Right cardiac atrium (tissue), 5 donors: ENCODE data around the gene SGTB. TPM values are rescaled to one million over a fixed set of nuclear protein-coding genes. Genes with fewer than 3 reads are reported as not detected.

Experiments
- ATAC-seq, 2 donors: fragments of 200-7000 bp; cut with Tn5 transposase; one replicate each; pipeline versions ENCODE4 v1.8.0 to v1.9.1; 2020; ENCODE audit warnings: moderate library complexity in 2 of 2, mild to moderate bottlenecking in 1 of 2
- DNase-seq, 3 donors: peaks; one replicate each; pipeline ENCODE4 v3.0.0-alpha.2; 2020
- H3K27ac ChIP-seq: one replicate; pipeline ENCODE4 v1.5.1; 2013; ENCODE audit warnings: mild to moderate bottlenecking, low read length, control low read depth, moderate library complexity
- H3K27me3 ChIP-seq: one replicate; pipeline ENCODE4 v1.6.1; 2013; ENCODE audit not compliant: control insufficient read depth, insufficient read depth
- H3K4me1 ChIP-seq: one replicate; pipeline ENCODE4 v1.6.1; 2013; ENCODE audit warnings: low read length; ENCODE audit not compliant: control insufficient read depth, insufficient read depth
- H3K4me3 ChIP-seq: one replicate; pipeline ENCODE4 v1.5.1; 2013; ENCODE audit warnings: low read length, control low read depth
- H3K9me3 ChIP-seq: one replicate; pipeline ENCODE4 v1.6.1; 2013; ENCODE audit warnings: low read length; ENCODE audit not compliant: control insufficient read depth
- WGBS: extraction: QIAGEN DNeasy Blood & Tissue Kit; methylation state at CpG from one replicate; pipeline ENCODE4 v1.1.7; 2013; 5-methylcytosine and 5-hydroxymethylcytosine counted together
- intact Hi-C, 4 donors: fragments of 100-400 bp; cut with DNase I; formaldehyde crosslinking; loops; one replicate each; pipeline versions ENCODE4 v1.11.0 to v1.14.0; 2022 to 2023
- polyA plus RNA-seq: library from polyadenylated mRNA; stranded (reverse); fragments of 200-250 nt; gene quantifications from one replicate; pipeline ENCODE4 v1.2.3, GENCODE V29; 2013
- total RNA-seq, 4 donors: library from RNA; stranded (reverse); fragmentation: NEBNext Ultra II Directional; extraction: Animal tissue kit (Norgen Biotek cat#: 25700); gene quantifications; one replicate each; pipeline ENCODE4 v1.2.1, GENCODE V29; 2021
- donor health status: healthy with polysubstance abuse.
- donor health status: DM: no; HTN: yes; CAD: no.
- donor health status: DM: no; HTN: no; CAD: no.
- donor health status: DM: no; HTN: yes; CAD: no; lungs with severe emphysema.
- donor health status: DM: yes; HTN: yes; CAD: no.

The SGTB gene
- total and polyA plus RNA-seq, 5 donors = 2.6 to 10.2 (median 9.0) TPM

DNA sequence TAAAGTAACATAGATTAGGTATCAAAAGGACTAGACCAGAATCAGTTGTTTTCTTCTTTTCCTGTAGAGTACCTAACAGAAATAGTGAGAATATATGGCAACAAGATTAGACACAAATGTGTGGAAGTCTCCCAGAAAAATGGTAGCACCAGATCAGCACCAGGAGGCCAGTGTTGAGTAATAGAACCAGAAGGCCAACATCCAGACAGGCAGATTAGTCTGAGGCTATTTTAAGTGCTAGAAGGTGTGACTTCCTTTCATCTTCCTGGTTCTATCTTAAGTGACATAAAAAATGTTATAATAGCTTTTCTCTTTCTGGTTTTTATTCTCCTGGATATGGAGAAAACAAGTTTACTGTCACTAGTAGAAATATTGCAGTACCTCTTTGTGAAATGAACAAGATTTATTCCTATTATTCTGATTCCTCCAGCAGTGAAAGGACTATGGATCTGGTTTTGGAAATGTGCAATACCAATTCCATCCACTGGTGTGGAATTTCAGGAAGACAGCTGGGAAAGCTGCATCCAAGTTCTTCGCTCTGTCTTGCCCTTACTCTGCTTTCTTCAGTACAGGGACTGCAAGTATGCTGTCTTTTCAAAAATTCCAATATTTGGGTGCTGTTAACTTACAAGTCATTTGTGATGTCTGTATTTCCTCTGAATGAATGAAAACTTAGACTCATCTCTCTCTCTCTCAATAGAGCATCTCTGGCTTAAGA, 57.9 kb downstream of the SGTB start:
- intact Hi-C loops = no loop called here
- H3K4me1 ChIP-seq = no peaks in the 10 kb centered on the region
- no peak overlapping the region for H3K27ac ChIP-seq
- DNase-seq = no peak
- H3K27me3 ChIP-seq = no peaks in the 10 kb centered on the region
- no peaks in the 10 kb centered on the region for H3K9me3 ChIP-seq
- H3K4me3 ChIP-seq = no peak overlapping the region
- ATAC-seq = peak in 1 of 2 donors; percentile 41
- 73% methylated on average over 1 of the region's 1 CpG for WGBS

DNA sequence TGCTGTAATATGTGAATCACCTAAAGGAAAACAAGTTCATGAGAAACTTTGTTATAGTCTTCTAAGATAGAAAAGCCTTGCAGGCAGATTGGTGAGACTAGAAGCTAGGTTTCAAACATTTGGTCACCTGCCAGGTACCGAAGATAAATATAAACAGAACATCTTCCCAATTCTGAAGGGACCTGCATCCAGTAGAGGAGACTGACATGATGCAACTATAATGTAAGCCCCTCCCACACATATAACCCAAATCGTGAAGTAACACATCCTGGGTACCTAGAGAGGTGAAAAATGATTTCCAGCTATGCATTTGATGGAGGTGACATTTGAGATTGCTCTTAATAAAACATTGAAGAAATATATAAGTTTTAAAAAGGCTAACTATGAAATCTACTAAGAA, 67.2 kb downstream of the SGTB start:
- intact Hi-C loops = no loop called here

DNA sequence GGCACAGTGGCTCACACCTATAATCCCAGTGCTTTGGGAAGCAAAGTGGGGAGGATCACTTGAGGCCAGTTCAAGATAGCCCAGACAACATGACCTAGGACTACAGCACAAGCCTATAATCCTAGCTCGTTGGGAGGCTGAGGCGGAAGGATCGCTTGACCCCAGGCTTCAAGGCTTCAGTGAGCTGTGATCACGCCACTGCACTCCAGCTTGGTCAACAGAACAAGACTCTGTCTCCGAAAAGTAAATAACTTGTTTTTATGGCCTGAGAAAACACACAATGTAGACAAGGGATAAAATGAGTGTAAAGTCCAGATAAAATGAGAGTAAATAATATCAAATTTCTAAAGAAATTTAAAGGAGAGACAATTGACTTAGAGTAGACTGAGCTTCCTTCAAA, 70.8 kb downstream of the SGTB start:
- DNase-seq (no peak), ATAC-seq (no peak)
- no peak overlapping the region for H3K27ac ChIP-seq
- H3K4me3 ChIP-seq = no peak overlapping the region
- intact Hi-C loops = no loop called here
- 75% methylated on average over 5 of the region's 5 CpGs for WGBS
- H3K9me3 ChIP-seq = no peaks in the 10 kb centered on the region
- no peaks in the 10 kb centered on the region for H3K27me3 ChIP-seq
- H3K4me1 ChIP-seq = no peaks in the 10 kb centered on the region

More for the DNA sequence above, 67.2 kb downstream of the SGTB start:
- Histone ChIP-seq H3K4me3 (no peak overlapping the region), H3K9me3 (no peaks in the 10 kb centered on the region), H3K27me3 (no peaks in the 10 kb centered on the region), H3K4me1 (no peaks in the 10 kb centered on the region), H3K27ac (no peak overlapping the region)
- DNase-seq = no peak
- WGBS = 85% methylated on average over 2 of the region's 2 CpGs
- ATAC-seq = no peak

DNA sequence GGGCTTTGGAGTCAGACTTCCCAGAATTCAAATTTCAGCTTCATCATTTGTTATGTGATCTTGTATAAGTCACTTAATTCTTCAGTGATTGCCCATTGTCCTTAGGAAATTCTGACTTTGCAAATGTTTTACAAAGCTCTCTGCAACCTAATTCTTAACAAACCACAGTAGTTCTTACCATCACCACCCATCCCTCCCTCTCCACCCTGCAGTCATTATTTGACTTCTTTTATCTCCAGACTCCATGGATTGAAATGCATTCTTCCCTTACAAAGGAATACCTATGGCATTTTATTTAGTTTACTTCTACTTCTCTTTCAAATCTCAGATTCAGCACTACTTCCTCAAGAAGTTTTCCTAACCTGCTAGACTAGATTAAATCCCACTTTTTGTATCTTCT, 74.0 kb downstream of the SGTB start:
- Histone ChIP-seq H3K27me3 (no peaks in the 10 kb centered on the region), H3K4me1 (no peaks in the 10 kb centered on the region), H3K27ac (no peak overlapping the region), H3K9me3 (no peaks in the 10 kb centered on the region), H3K4me3 (no peak overlapping the region)
- intact Hi-C loops = no loop called here
- DNase-seq = no peak
- no peak for ATAC-seq

DNA sequence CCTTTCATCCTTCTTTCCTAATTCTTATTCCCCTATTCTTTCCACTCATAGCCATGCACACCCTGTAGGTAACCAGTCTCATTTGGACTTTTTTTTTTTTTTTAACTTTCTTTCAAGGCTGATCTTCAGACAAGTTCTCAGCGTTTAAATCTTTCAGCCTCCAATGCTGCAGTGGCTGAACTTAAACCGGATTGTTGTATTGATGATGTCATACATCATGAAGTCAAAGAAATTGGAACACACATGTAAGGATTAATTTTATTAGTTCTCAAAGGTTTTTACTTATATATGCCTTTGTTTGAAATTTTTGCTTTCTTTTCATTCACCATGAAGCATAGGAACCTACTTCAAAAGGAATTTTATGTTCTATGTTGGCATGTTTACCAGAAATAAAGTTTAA, 75.0 kb downstream of the SGTB start:
- intact Hi-C loops = no loop called here
- 89% methylated on average over 2 of the region's 2 CpGs for WGBS
- DNase-seq (no peak), ATAC-seq (no peak)
- H3K27ac ChIP-seq = no peak overlapping the region
- H3K4me3 ChIP-seq = no peak overlapping the region
- H3K4me1 ChIP-seq = no peaks in the 10 kb centered on the region
- no peaks in the 10 kb centered on the region for H3K27me3 ChIP-seq
- H3K9me3 ChIP-seq = no peaks in the 10 kb centered on the region

DNA sequence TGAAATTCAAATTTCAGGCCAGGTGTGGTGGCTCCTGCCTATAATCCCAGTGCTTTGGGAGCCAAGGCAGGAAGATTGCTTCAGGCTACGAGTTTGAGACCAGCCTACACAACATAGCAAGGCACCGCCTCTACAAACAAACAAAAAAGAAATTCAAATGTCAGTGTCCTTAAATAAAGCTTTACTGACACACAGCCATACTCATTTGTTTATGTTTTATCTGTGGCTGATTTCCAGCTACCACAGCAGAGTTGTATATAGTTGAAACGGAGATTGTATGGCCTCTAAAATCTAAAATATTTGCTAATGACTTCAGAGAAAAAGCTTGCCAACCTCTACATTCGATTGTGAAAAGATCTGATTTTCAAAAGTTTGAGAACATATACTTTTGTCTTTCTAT, 81.7 kb downstream of the SGTB start:
- ATAC-seq (no peak), DNase-seq (no peak)
- Histone ChIP-seq H3K4me3 (no peak overlapping the region), H3K4me1 (no peaks in the 10 kb centered on the region), H3K27me3 (no peaks in the 10 kb centered on the region), H3K9me3 (no peaks in the 10 kb centered on the region), H3K27ac (no peak overlapping the region)
- WGBS = 97% methylated on average over 4 of the region's 4 CpGs
- intact Hi-C loops = no loop called here

DNA sequence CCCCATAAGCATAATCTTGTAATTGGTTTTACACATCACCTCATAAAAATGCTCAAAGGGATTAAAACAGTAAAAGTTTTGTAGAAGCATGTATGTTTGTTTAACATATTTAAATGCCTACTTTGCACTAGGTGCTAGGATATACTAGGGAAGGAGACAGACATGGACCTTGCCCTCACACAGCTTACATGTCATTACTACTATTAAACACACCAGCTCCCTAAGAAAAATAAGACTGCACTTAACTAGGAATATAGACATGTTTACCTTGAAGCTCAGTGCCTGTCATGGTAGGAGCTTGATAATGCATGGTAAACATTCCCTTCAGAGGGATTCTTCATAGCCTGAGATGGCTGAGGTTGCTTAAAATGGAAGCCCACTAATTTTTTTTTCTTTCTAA, 90.9 kb downstream of the SGTB start:
- no peaks in the 10 kb centered on the region for H3K27me3 ChIP-seq
- H3K4me3 ChIP-seq = no peak overlapping the region
- no peaks in the 10 kb centered on the region for H3K9me3 ChIP-seq
- H3K4me1 ChIP-seq = no peaks in the 10 kb centered on the region
- intact Hi-C loops = no loop called here
- H3K27ac ChIP-seq = no peak overlapping the region
- no peak for DNase-seq
- no peak for ATAC-seq

DNA sequence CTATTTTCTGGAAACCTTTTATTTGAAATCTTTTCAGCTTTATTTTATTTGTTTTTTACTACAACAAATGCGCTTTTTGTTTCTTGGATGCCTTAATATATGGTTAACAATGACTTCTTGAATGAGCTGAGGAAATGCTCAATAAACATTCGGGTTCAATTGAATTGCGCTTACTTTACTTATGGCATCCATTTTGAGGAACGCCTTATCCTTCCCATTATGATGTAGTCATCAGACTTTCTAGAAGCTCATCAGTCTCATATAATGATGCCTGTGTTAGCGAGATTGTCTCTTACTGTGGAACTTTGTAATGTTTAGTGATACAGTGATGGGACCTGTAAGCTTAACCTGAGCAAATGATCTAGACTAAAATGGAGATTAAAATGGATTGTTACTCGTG, 96.2 kb downstream of the SGTB start:
- Histone ChIP-seq H3K9me3 (no peaks in the 10 kb centered on the region), H3K27ac (no peak overlapping the region), H3K27me3 (no peaks in the 10 kb centered on the region), H3K4me3 (peak overlapping the region; percentile 87), H3K4me1 (no peaks in the 10 kb centered on the region)
- intact Hi-C loops = no loop called here
- ATAC-seq = no peak
- WGBS = 60% methylated on average over 6 of the region's 6 CpGs
- no peak for DNase-seq

DNA sequence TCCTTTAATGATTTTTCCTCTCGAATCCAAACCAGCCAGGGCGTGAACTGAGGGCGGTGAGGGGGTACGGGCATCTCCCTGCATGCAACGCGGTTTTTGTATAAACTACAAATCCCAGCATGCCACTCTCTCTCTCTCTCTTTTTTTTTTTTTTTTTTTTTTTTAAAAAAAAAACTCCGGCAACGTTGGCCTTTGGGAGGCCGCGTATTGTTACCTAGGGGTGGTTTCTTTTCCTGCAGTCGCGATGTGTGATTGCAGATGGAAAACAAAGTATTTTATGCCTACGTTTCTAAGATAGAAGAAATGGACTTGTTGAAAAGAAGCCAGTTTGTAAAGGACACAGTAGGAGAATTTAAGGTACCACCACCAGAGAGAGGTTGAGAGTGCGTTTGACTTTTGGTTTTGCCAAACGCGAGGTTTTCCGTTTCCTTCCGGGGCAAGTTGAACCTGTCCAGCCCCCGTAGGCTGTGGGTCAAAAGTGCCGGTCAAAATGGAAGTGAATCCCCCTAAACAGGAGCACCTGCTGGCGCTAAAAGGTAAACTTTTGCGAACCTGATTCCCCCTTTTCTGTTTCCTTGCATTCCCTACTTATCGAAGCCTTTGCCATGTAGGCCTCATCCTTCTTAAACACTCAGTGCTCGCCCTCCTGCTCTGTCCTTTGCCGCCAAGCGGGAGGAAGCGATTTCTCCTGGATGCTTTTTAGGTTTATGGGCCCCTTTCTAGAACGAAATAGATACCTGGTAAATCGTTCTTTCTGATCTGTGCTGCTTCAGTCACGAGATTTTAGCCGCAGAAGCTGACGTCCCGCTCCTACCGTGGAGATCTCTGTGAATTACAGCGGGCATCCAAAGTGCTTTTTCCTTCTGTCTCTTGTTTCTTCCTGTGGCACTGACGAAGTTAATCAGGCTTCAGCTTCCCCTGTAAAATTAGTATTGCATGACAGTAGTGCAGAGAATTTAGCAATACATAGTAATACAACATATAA, 97.0 kb downstream of the SGTB start, which contains the start of the genes SHLD3 and TRAPPC13:
TSS of gene SHLD3 (plus strand) at position 457 of the 985 bp plus-strand sequence. CDS start 4,561 bp downstream, outside the sequence.
TSS of gene TRAPPC13 (plus strand) at position 457 of the 985 bp plus-strand sequence. CDS start at position 491, 34 bp downstream.
- DNase-seq (peak; percentile 81 to 88 (median 85)), ATAC-seq (peak; percentile 95)
- peak within 1 kb of the TSS; percentile 93 for H3K27ac ChIP-seq
- H3K27me3 ChIP-seq = no peaks in the 10 kb centered on the region
- under 1% methylated on average over 36 of the region's 36 CpGs for WGBS
- H3K9me3 ChIP-seq = no peaks in the 10 kb centered on the region
- intact Hi-C loops = no loop called here
- peak within 1 kb of the TSS; percentile 87 for H3K4me3 ChIP-seq
- H3K4me1 ChIP-seq = no peaks in the 10 kb centered on the region

DNA sequence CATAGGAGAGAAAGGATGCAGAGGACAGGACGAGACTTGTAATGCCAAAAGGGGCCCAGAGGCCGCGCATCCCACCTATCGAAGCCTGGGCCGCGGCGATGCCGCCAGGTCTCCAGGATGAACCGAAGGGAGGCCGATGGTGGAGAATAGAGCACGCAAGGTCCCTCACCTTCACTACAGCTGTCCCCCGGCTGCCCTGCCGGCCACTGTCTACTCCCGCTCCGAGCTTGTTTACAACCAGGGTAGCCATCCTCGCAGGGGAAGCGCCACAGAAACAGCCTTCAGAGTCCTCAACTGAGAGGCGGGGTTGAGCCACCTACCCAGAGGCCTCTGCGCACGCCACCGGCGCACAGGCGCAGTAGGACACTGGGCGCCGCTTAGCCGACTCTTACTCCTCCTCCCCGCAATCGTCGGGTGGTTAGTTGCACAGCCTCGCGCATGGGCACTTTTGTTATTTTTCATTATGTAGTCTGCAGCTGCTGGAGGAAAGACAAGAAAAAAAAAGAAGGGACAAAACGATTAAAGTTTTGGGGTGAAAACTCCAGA, 97.8 kb downstream of the SGTB start, which contains the start of gene TRIM23:
TSS of gene TRIM23 (minus strand) at position 309 of the 546 bp plus-strand sequence. CDS start at position 250, 59 bp downstream.
- ATAC-seq (peak; percentile 99), DNase-seq (peak; percentile 92 to 97 (median 96))
- H3K27ac ChIP-seq = peak within 1 kb of the TSS; percentile 93
- no peaks in the 10 kb centered on the region for H3K27me3 ChIP-seq
- intact Hi-C loops = no loop called here
- no peaks in the 10 kb centered on the region for H3K9me3 ChIP-seq
- WGBS = under 1% methylated on average over 32 of the region's 32 CpGs
- H3K4me1 ChIP-seq = no peaks in the 10 kb centered on the region
- H3K4me3 ChIP-seq = peak within 1 kb of the TSS; percentile 87

DNA sequence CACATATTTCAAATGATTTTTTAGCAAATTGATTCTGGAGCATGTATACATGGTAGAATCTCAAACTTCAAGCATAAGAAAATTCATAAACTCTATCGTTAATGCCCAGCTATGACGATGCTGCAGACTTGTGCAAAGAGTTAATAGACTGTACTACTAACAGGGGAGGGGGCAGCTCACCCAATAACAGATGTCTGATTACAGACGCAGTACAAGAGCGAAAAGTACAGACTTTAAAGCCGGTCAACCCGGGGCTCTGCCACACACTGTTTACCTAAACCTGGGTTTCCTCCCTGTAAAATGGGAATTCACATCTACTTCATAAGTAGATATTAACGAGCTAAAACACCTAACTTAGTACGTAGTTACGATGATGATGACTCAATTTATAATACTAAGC, 98.4 kb downstream of the SGTB start:
- intact Hi-C loops = no loop called here
- Histone ChIP-seq H3K4me1 (no peaks in the 10 kb centered on the region), H3K27ac (no peak overlapping the region), H3K27me3 (no peaks in the 10 kb centered on the region), H3K9me3 (no peaks in the 10 kb centered on the region), H3K4me3 (peak overlapping the region; percentile 87)
- ATAC-seq (no peak), DNase-seq (no peak)
- 3% methylated on average over 9 of the region's 9 CpGs for WGBS
